MM.1S (cell line): Measurements from ENCODE around the gene TMEM30B.

ENCODE experiments used
- EZH2phosphoT487 ChIP-seq: fragments of 300-600 bp; sonication (generic); IDR thresholded peaks from 2 replicates; pipeline ENCODE4 v1.6.1; 2018; ENCODE audit warnings: antibody characterized with exemption, low read length
- TF ChIP-seq, protein P1 (sequence below): fragments of 300-600 bp; sonication (generic); IDR thresholded peaks from 2 replicates; pipeline ENCODE4 v1.5.1; 2016; ENCODE audit warnings: antibody characterized with exemption, low read length, mixed read lengths

GRCh38 chr14:61238611-61239245 is 42.4 kb downstream of the TMEM30B start:
- TF ChIP-seq EZH2phosphoT487: no peak
- TF ChIP-seq, protein P1, sequence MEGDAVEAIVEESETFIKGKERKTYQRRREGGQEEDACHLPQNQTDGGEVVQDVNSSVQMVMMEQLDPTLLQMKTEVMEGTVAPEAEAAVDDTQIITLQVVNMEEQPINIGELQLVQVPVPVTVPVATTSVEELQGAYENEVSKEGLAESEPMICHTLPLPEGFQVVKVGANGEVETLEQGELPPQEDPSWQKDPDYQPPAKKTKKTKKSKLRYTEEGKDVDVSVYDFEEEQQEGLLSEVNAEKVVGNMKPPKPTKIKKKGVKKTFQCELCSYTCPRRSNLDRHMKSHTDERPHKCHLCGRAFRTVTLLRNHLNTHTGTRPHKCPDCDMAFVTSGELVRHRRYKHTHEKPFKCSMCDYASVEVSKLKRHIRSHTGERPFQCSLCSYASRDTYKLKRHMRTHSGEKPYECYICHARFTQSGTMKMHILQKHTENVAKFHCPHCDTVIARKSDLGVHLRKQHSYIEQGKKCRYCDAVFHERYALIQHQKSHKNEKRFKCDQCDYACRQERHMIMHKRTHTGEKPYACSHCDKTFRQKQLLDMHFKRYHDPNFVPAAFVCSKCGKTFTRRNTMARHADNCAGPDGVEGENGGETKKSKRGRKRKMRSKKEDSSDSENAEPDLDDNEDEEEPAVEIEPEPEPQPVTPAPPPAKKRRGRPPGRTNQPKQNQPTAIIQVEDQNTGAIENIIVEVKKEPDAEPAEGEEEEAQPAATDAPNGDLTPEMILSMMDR: no peak
